GM21529 (cell line): ENCODE results near the gene FBN1.

Experiments
- ATAC-seq: cut with Tn5 transposase; IDR thresholded peaks from one replicate; pipeline ENCODE4 v1.9.1; 2021; ENCODE audit not compliant: unreplicated experiment

Gene FBN1

DNA sequence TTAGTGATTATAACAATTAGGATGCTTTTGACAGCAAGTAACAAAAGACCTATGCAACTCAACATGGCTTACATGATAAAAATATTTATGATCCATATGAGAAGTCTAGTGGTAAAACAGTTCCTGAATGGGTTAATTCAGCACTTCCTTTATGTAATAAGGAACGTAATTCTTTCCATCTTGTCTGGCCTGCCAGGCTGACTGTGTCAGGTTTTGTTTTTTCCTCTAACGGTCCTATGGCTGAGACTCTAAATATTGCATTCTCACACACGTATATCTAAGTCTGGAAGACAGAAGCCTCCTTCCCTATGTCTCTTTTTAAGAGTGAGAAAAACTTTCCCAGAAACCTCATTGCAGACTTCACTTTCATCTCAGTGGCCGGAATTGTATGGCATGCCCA is 263.6 kb downstream of the FBN1 start:
- ATAC-seq = no peak

DNA sequence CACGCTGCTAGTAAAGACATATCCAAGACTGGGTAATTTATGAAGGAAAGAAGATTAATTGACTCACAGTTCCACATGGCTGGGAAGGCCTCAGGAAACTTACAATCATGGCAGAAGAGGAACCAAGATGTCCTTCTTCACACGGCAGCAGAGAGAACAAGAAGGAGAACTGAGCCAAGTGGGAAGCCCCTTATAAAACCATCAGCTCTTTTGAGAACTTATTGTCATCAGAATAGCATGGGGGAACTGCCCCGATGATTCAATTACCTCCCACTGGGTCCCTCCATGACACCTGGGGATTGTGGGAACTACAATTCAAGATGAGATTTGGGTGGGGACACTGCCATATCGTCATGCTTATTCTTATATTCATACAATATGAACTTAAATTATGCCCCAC is 265.3 kb downstream of the FBN1 start:
- no peak for ATAC-seq

DNA sequence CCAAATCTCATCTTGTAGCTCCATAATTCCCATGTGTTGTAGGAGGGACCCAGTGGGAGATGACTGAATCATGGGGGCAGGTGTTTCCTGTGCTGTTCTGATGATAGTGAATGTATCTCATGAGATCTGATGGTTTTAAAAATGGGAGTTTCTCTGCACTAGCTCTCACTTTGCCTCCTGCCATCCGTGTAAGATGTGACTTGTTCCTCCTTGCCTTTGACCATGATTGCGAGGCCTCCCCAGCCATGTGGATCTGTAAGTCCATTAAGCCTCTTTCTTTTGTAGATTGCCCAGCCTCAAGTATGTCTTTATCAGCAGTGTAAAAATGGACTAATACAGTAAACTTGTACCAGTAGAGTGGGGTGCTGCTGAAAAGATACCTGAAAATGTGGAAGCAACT is 269.7 kb downstream of the FBN1 start:
- ATAC-seq = no peak

DNA sequence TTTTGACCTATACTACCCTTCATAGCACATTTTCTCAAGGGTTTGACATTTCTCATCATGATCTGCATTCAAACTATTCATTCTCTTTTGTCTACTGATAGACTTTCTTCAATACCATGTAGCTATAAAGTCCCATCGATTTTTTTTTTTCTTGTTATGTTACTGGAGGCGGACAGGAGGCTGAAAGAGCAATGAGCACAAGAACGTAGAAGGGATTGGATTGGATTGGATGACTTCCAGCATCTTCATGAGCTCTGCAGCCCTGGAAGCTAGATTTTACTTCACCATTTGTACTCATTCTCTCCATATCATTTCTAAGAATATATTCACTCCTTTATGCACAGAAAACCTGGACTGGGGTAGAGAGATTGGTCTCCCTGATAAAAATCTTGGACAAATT is 271.0 kb downstream of the FBN1 start:
- ATAC-seq = no peak

DNA sequence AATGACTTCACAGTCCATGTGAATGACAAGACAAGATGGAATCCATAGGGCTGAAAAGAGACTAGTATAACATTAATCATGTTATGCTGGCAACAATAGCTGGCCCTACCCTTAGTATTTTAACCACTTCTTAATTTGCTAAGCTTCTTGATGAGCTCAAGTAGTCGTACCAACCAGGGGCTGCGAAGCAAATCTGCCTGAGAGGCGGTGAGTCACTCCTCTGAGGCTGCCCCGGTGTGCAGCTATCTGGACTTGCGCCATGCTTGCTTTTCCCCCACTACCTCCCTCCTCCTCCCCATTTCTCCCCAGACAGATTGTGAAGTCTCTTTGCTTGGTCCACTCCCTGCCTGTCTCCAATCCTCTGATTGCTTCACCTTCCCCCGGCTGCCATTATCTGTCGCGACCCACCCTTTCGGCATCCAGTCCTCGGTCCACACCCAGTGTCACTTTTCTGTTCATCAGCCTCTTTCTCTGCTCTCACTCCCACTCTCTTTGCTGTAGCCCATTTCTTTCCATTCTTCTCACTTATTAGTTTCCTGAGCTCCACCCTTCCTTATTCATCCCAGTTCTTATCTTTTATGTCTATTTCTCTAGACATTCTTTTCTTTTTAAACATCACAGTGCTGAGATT is 271.6 kb downstream of the FBN1 start:
- no peak for ATAC-seq

DNA sequence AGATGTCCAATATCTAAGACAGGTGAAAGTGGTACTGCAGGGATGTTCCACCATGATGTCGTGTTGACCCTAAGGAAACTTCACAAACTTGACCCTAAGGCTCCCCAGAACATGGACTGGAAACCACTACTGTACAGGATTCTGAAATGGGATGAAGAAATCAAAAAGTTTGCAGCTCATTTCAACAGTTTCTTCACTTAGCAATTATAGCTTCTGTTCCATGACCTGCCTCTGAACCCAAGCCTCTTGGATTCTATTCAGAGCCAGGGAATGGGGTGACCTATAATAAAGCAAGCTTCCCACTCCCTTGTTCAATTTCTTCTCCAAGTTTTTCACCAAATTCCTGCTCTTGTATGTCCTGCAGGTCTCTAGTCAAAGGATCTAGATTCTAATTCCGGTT is 273.5 kb downstream of the FBN1 start:
- ATAC-seq = no peak

DNA sequence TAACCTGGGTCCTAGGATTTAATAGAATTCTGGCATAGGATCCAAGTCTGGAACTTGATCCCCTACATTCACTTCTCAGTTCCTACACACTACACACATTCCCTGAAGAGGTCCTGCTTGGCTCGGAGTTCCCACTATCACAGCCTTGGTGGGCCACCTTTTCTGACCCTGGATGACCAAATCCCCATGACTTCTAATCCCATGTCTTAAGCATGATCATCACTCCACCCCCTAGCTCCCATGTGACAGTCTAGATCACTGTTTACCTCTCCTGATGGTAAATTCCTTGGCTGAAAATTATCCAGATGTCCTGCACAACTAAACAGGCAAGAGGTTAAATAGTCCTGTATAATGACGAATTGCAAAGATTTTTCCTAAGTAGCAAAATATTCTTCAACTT is 274.0 kb downstream of the FBN1 start:
- no peak for ATAC-seq

DNA sequence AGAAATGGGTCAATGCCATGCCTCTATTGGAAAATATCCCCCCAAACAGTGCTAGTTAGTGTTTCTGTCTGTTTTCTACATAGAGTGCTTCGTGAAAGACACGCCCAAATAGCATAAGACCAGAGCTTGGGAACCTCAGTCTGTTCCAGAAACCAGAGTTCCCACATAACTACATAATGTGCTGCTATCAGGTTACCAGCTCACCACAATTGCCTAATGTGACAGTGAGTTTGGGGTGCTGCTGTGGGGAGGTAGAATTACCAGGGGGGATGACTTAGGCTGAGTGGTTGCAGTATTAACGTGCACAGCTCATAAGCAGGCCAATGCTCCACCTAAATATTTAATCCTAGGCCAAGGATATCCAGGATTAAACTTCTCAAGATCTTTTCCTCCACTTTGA is 275.0 kb downstream of the FBN1 start:
- ATAC-seq = no peak

DNA sequence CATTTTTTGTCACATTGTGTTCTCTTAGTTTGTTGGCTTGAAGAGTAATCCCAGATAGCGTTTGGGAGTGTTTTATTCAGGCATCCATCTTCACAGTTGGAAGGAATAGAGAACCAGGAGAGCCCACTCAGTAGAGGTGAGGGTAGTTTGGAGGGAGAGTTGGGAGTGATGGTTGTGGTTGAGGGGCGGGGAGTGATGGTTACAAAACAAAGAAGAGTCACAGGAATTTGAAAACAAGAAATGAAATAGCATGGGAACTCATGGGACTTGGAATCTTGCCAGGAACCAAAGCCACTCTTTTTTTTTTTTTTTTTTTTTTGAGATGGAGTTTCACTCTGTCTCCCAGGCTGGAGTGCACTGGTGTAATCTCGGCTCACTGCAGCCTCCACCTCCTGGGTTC is 278.0 kb downstream of the FBN1 start:
- no peak for ATAC-seq

DNA sequence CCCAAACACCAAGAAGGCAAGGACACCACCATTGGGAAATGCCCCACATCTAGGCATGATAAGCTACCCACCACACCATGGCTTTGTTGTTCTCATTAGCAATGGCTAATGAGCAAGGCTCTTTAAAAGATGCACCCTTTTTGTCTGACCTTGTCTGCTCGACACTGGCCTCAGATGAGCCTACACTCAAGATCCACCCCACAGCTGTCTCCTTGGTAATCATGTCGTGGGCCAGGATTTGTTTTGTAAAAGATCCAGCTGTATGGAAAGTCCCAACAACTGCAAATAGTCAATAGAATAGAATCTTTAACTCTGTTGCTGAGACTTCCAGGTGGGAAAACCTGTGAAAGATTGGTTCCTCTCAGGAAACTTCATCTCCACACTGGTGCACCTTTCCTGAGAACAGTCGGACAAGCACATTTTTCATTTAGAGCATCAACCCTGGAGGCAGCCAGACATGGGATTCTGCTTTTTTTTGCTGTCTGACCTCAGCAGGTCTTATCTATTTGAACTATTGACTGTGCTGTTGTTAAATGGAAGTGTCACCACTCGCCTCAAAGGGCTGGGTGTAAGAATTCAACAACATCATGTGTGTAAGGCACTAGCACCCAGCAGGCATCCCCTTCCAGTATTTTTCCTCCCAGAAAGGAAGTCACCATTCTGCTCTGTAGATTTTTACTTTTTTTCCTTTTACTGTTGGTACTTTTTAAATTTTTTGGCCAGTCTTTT is 278.8 kb downstream of the FBN1 start:
- ATAC-seq = no peak

DNA sequence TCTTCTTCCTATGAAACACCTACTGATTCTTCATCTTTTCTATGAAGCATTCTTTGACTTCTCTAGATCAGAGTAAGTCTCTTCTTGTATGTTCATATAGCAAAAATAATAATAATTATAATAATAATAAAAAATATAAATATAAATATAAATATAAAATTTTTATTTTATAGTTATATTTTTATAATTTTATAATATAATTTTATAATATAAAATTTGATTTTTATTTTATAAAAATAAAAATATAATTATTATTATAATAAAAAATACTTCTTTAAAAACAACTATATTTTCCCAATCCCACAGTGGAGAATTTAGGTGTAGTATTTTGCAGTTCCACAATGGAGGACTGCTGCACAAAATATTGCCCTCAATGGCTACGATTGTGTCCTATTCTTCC is 279.9 kb downstream of the FBN1 start:
- no peak for ATAC-seq

DNA sequence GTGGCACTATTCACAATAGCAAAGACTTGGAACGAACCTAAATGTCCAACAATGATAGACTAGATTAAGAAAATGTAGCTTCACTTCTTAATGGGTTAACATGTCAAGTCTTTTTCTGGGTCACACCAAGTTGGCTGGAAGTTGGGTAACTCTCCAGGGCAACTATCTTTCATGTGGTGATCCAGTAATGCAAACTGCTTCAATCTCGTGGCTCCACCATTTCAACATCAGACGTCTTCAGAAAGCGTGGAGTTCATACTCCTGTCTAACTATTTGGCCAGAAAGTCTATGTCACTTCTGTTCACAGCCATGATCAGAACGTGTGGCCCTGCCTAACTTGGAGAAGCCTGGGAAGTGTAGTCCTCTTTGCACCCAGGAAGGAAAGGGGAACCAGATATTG is 282.0 kb downstream of the FBN1 start:
- ATAC-seq = no peak

DNA sequence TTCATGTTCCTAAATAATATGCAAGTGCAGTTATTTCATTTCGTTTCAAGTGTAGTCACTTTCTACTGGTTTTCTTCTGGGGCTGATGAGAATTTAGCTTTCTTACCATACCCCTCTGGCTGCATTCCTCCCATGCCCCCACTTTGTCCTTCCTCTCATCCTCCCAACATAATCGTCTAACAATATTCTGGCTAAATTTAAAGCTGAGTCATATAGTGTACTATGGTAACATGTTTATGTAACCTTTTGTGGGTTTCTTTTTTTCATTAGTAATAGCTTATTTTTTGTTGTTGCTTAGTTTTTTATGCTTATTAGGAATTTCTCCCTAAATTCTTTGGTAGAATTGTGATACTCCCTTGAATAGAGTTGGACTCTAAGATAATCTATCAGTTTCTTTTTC is 283.8 kb downstream of the FBN1 start:
- ATAC-seq = no peak

DNA sequence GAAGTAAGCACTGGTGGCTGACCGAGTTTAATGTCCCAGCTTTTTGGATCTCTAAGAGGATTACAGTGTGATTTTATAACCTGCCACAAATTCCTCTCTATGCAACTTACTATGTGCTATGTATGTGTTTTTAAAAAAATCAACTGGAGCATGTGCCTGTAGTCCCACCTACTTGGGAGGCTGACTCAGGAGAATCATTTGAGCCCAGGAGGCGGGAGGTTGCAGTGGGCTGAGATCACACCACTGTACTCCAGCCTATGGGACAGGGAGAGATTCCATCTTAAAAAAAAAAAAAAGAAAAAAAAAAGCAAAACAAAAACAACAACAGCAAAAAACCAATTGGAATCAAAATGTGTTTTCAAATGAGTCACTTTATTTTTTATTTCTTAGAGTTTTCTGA is 284.7 kb downstream of the FBN1 start:
- ATAC-seq = no peak
